Esophagus mucosa (tissue), 1 donor: ENCODE results near the gene TNPO2. TPM values are rescaled to one million over a fixed set of nuclear protein-coding genes. Genes with fewer than 3 reads are reported as not detected.
A peak's percentile ranks its signal among the peaks of the same experiment; 100 is the strongest.
"Not testable (repeated sequence)": the region's sequence is repeated elsewhere in the genome, so short reads cannot be mapped to it uniquely, and the experiment has no call there.

Experiments used
- ATAC-seq: fragments of 200-7000 bp; cut with Tn5 transposase; one replicate; pipeline ENCODE4 v1.9.1; 2020
- total RNA-seq: library from RNA; stranded (reverse); gene quantifications from one replicate; pipeline ENCODE4 v1.2.4, GENCODE V29; 2023
- donor health status: DM: yes; HTN: yes; CAD: no.

The TNPO2 gene
- total RNA-seq, 1 donor from 2014 or later: 36.0 TPM

GRCh38 chr19:12705169-12705568 lies 18.6 kb downstream of the TNPO2 start:
- ATAC-seq: no peak

GRCh38 chr19:12703046-12703445 lies 20.7 kb downstream of the TNPO2 start:
- no peak for ATAC-seq

GRCh38 chr19:12701596-12702282 lies 22.0 kb downstream of the TNPO2 start:
- ATAC-seq: no peak

GRCh38 chr19:12698138-12698537 lies 25.6 kb downstream of the TNPO2 start:
- ATAC-seq: no peak

- not testable (repeated sequence) for ATAC-seq
Observed at GRCh38 chr19:12697425-12697824, 26.3 kb downstream of the TNPO2 start.

- ATAC-seq: peak; percentile 83
Observed at GRCh38 chr19:12696366-12697335, 27.1 kb downstream of the TNPO2 start, which contains the start of gene FBXW9. TSS of gene FBXW9 (minus strand) at chr19:12696631. CDS start at chr19:12696581, 50 bp downstream.

- peak; percentile 48 for ATAC-seq
Observed at GRCh38 chr19:12695997-12696365, 27.8 kb downstream of the TNPO2 start.

GRCh38 chr19:12695514-12695913 lies 28.2 kb downstream of the TNPO2 start:
- no peak for ATAC-seq

- ATAC-seq: no peak
Observed at GRCh38 chr19:12695096-12695495, 28.6 kb downstream of the TNPO2 start.

- ATAC-seq: no peak
Observed at GRCh38 chr19:12694641-12695040, 29.1 kb downstream of the TNPO2 start.

GRCh38 chr19:12692960-12693359 lies 30.8 kb downstream of the TNPO2 start:
- ATAC-seq: no peak

- ATAC-seq: peak; percentile 5
Observed at GRCh38 chr19:12689581-12690216, 34.0 kb downstream of the TNPO2 start.

- ATAC-seq: no peak
Observed at GRCh38 chr19:12689012-12689411, 34.7 kb downstream of the TNPO2 start.

- ATAC-seq: no peak
Observed at GRCh38 chr19:12687496-12688196, 36.1 kb downstream of the TNPO2 start, which contains the start of gene GNG14. TSS of gene GNG14 (plus strand) at chr19:12687998. CDS start at chr19:12688049, 51 bp downstream.

GRCh38 chr19:12685831-12686230 lies 37.9 kb downstream of the TNPO2 start:
- ATAC-seq: no peak

- peak; percentile 85 for ATAC-seq
Observed at GRCh38 chr19:12681074-12681987, 42.4 kb downstream of the TNPO2 start, which contains the start of gene DHPS. TSS of gene DHPS (minus strand) at chr19:12681880. CDS start at chr19:12681766, 114 bp downstream.

- ATAC-seq: no peak
Observed at GRCh38 chr19:12680034-12680433, 43.7 kb downstream of the TNPO2 start.

- not testable (repeated sequence) for ATAC-seq
Observed at GRCh38 chr19:12678039-12678438, 45.7 kb downstream of the TNPO2 start.

- ATAC-seq: no peak
Observed at GRCh38 chr19:12676928-12677327, 46.8 kb downstream of the TNPO2 start.

GRCh38 chr19:12676384-12676792 lies 47.3 kb downstream of the TNPO2 start:
- ATAC-seq: peak; percentile 53

- ATAC-seq: no peak
Observed at GRCh38 chr19:12675940-12676339, 47.8 kb downstream of the TNPO2 start.
